Posterior cingulate gyrus (tissue), 11 donors: ENCODE measurements around the gene RAB29.

Experiments used
- DNase-seq, 10 donors: peaks; one replicate each; pipeline versions ENCODE4 v3.0.0 to v3.0.0-alpha.2; 2020 to 2021; ENCODE audit warnings: mixed read lengths in 3 of 10
- intact Hi-C: fragments of 100-400 bp; cut with DNase I; formaldehyde crosslinking; loops from one replicate; pipeline ENCODE4 v1.15.1; 2023

RAB29 gene

GRCh38 chr1:205798577-205798976, 23.3 kb upstream of the RAB29 start:
- DNase-seq = no peak
- intact Hi-C loops = loop anchor here (10.0 kb wide), 1 partner anchor 306 kb away; no protein-coding TSS in a partner anchor

GRCh38 chr1:205797168-205797567, 21.9 kb upstream of the RAB29 start:
- no peak for DNase-seq
- intact Hi-C loops = loop anchor here (10.0 kb wide), 1 partner anchor 308 kb away; no protein-coding TSS in a partner anchor

- DNase-seq = no peak
- intact Hi-C loops = loop anchor here (5.0 to 10.0 kb wide), 3 partner anchors 48 to 311 kb away; no protein-coding TSS in a partner anchor
Measured at GRCh38 chr1:205794011-205794730, 18.9 kb upstream of the RAB29 start.

- intact Hi-C loops = loop anchor here (1.0 to 10.0 kb wide), 4 partner anchors 49 to 312 kb away; no protein-coding TSS in a partner anchor
- DNase-seq = no peak
Measured at GRCh38 chr1:205792961-205793673, 17.8 kb upstream of the RAB29 start.

- no peak for DNase-seq
- intact Hi-C loops = loop anchor here (1.0 to 10.0 kb wide), 4 partner anchors 50 to 312 kb away; no protein-coding TSS in a partner anchor
Measured at GRCh38 chr1:205792481-205792881, 17.2 kb upstream of the RAB29 start.

- intact Hi-C loops = loop anchor here (1.0 to 10.0 kb wide), 4 partner anchors 51 to 313 kb away; no protein-coding TSS in a partner anchor
Measured at GRCh38 chr1:205791568-205792180, 16.4 kb upstream of the RAB29 start.

GRCh38 chr1:205787287-205787916, 12.1 kb upstream of the RAB29 start:
- intact Hi-C loops = no loop called here
- DNase-seq = no peak

More at GRCh38 chr1:205791568-205792180, 16.4 kb upstream of the RAB29 start:
- peak; percentile 42 to 95 (median 78) for DNase-seq

- intact Hi-C loops = no loop called here
- no peak for DNase-seq
Measured at GRCh38 chr1:205786601-205787000, 11.3 kb upstream of the RAB29 start.

- intact Hi-C loops = no loop called here
Measured at GRCh38 chr1:205785446-205785845, 10.2 kb upstream of the RAB29 start.

GRCh38 chr1:205783904-205784303, 8.6 kb upstream of the RAB29 start:
- intact Hi-C loops = no loop called here
- DNase-seq = peak in 1 of 10 donors; percentile 11

More at GRCh38 chr1:205785446-205785845, 10.2 kb upstream of the RAB29 start:
- DNase-seq = no peak

GRCh38 chr1:205783433-205783795, 8.1 kb upstream of the RAB29 start:
- intact Hi-C loops = no loop called here
- DNase-seq = no peak

- DNase-seq = no peak
- intact Hi-C loops = no loop called here
Measured at GRCh38 chr1:205782627-205783432, 7.5 kb upstream of the RAB29 start.

- intact Hi-C loops = no loop called here
- no peak for DNase-seq
Measured at GRCh38 chr1:205780335-205780734, 5.1 kb upstream of the RAB29 start.

GRCh38 chr1:205777994-205778393, 2.7 kb upstream of the RAB29 start:
- intact Hi-C loops = no loop called here
- no peak for DNase-seq

- DNase-seq = no peak
- intact Hi-C loops = no loop called here
Measured at GRCh38 chr1:205775717-205776056, 405 bp upstream of the RAB29 start.

GRCh38 chr1:205774198-205775014, 876 bp downstream of the RAB29 start:
- no peak for DNase-seq
- intact Hi-C loops = no loop called here

- no peak for DNase-seq
- intact Hi-C loops = no loop called here
Measured at GRCh38 chr1:205772607-205773032, 2.7 kb downstream of the RAB29 start.

GRCh38 chr1:205770618-205771017, 4.7 kb downstream of the RAB29 start:
- intact Hi-C loops = no loop called here
- no peak for DNase-seq
